Activated naive CD4-positive, alpha-beta T cell treated with anti-CD3 and anti-CD28 coated beads, Interleukin-2, amount 50 U/mL, for 24 hours (primary cell): ENCODE data around the gene ASPDH.
A peak's percentile ranks its signal among the peaks of the same experiment; 100 is the strongest.
"Not testable (repeated sequence)": the region's sequence is repeated elsewhere in the genome, so short reads cannot be mapped to it uniquely, and the experiment has no call there.

Source experiments
- H3K27ac Mint-ChIP-seq: one replicate; pipeline ENCODE4 v1.8.0; 2021; ENCODE audit warnings: mild to moderate bottlenecking, mixed read lengths
- H3K27me3 Mint-ChIP-seq: one replicate; pipeline ENCODE4 v1.8.0; 2021; ENCODE audit warnings: mixed read lengths
- H3K36me3 Mint-ChIP-seq: one replicate; pipeline ENCODE4 v1.8.0; 2021; ENCODE audit warnings: mixed read lengths
- H3K4me1 Mint-ChIP-seq: one replicate; pipeline ENCODE4 v1.8.0; 2021; ENCODE audit warnings: mixed read lengths
- H3K4me3 Mint-ChIP-seq: one replicate; pipeline ENCODE4 v1.8.0; 2021; ENCODE audit warnings: mild to moderate bottlenecking, mixed read lengths
- H3K9me3 Mint-ChIP-seq: one replicate; pipeline ENCODE4 v1.8.0; 2021; ENCODE audit warnings: mixed read lengths

ASPDH gene

GRCh38 chr19:50528052-50528451, 14.3 kb upstream of the ASPDH start:
- not testable (repeated sequence) for H3K4me1 Mint-ChIP-seq, H3K4me3 Mint-ChIP-seq, H3K9me3 Mint-ChIP-seq, H3K36me3 Mint-ChIP-seq, H3K27ac Mint-ChIP-seq
- peaks cover 11% of the 10 kb centered on the region for H3K27me3 Mint-ChIP-seq

DNA sequence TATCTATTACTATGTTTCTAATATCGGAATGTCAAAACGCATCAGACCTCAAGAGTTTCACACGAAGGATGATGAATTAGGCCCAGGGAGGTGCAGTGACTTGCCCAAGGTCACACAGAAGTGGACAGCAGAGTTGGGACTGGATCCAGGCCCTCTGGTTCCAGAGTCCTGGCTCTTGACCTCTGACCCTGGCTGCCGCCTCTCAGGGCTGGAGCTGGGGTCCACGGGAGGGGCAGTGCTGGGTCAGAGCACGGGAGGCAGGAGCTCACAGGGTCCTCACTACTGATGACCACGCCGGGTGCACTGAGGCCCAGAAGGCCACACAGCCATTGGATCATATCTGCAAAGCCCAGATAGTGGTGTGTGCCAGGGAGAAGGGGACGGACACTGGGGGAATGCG, 9.2 kb upstream of the ASPDH start:
- Mint-ChIP-seq H3K4me1 (no peaks in the 10 kb centered on the region), H3K4me3 (no peak overlapping the region), H3K36me3 (no peaks in the 10 kb centered on the region), H3K27me3 (peaks cover 2% of the 10 kb centered on the region), H3K27ac (no peak overlapping the region), H3K9me3 (no peaks in the 10 kb centered on the region)

DNA sequence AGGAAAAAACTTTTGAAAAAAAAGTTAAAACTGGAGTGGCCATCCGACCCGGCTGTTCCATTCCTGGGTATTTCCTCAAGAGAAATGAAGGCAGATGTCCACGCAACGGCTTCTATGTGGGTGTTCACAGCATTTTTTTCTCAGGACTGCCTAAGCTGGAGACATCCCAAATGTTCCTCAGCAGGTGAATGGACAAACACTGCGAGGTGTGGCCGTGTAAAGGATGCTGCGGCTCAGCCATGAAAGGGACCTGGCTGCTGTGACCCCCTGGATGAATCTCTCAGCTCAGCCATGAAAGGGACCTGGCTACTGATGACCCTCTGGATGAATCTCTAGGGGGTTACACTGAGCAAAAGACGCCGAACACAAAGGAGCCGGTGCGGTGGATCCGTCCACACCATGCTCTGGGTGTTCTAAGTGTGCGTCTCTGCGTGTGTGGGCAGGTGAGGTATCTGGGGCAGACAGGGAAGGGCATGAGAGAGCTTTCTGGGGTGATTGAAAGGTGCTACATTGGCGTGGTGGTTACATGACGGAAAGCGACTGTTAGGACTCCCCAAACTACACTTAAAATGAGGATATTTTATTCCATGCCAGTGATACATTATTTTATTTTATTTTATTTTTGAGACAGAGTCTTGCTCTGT, 7.2 kb upstream of the ASPDH start:
- Mint-ChIP-seq H3K36me3 (no peaks in the 10 kb centered on the region), H3K9me3 (no peaks in the 10 kb centered on the region), H3K4me3 (no peak overlapping the region), H3K4me1 (no peaks in the 10 kb centered on the region), H3K27ac (no peak overlapping the region), H3K27me3 (peaks cover 2% of the 10 kb centered on the region)

GRCh38 chr19:50519006-50519575, 5.4 kb upstream of the ASPDH start:
- Mint-ChIP-seq H3K27me3 (peaks cover 2% of the 10 kb centered on the region), H3K27ac (no peak overlapping the region), H3K36me3 (no peaks in the 10 kb centered on the region), H3K9me3 (no peaks in the 10 kb centered on the region), H3K4me3 (no peak overlapping the region), H3K4me1 (no peaks in the 10 kb centered on the region)

DNA sequence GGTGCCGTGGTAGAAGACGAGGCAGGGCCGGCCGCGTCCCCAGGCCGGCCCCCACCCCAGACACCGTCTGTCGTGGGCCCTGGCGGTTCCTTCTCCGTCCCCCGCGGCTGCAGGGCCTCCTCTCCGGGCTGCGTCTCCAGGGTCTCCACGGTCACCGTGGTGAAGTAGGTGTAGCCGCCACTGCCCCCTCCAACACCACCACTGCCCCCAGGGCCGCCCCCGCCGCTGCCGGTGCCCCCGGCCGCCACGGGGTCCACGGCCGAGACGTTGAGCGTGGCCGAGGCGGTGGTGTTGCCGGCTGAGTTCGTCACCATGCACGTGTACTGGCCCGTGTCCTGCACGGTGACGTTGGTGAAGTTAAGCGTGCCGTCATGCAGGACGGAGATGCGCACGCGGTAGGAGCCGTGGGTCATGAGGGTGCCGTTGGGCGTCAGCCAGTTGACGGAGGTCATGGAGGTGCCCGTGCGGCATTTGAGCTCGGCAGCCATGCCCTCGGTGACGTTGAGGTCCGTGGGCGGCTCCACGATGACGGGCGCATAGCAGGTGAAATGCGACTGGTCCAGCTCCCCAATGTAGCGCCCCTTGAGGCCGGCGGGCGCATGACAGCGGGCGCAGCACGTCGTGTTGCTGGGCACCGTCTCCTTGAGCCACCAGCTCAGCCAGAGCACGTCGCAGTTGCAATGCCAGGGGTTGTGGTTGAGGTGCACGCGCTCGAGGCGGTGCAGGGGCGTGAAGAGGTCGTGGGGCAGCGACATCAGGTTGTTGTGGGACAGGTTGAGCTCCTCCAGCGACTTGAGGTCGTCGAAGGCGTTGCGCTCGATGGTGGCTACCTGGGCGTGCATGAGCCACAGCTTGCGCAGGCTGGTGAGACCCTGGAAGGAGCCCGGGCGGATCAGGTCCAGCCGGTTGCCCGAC, 4.6 kb upstream of the ASPDH start:
- Mint-ChIP-seq H3K27me3 (peaks cover 2% of the 10 kb centered on the region), H3K4me3 (no peak overlapping the region), H3K27ac (no peak overlapping the region), H3K36me3 (no peaks in the 10 kb centered on the region), H3K9me3 (no peaks in the 10 kb centered on the region), H3K4me1 (no peaks in the 10 kb centered on the region)

DNA sequence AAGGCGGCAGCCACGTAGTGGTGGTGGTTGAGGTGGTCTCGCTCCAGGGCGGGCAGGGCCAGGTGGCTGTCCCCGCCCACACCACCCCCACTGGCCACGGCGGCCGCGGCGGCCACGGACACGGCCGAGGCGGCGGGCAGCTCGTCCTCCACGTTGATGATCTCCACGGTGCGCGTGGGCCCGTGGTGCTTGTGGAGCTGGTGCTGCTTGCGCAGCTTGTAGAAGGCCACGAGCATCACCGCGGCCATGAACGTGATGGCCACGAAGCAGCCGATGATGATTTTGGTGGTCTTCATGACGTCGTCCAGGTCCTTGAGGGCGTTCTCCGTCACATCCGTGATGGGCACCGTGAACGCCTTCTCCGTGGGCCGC, 4.0 kb upstream of the ASPDH start:
- H3K9me3 Mint-ChIP-seq, result no peaks in the 10 kb centered on the region
- H3K36me3 Mint-ChIP-seq, result no peaks in the 10 kb centered on the region
- no peak overlapping the region for H3K27ac Mint-ChIP-seq
- H3K27me3 Mint-ChIP-seq, result no peaks in the 10 kb centered on the region
- H3K4me1 Mint-ChIP-seq, result no peaks in the 10 kb centered on the region
- no peak overlapping the region for H3K4me3 Mint-ChIP-seq

- Mint-ChIP-seq H3K4me3 (no peak overlapping the region), H3K27ac (no peak overlapping the region), H3K36me3 (no peaks in the 10 kb centered on the region), H3K9me3 (no peaks in the 10 kb centered on the region), H3K4me1 (no peaks in the 10 kb centered on the region), H3K27me3 (no peaks in the 10 kb centered on the region)
These were observed 3.4 kb upstream of the ASPDH start for GRCh38 chr19:50516964-50517703.

GRCh38 chr19:50516456-50516855, 2.7 kb upstream of the ASPDH start:
- Mint-ChIP-seq H3K27ac (no peak overlapping the region), H3K36me3 (no peaks in the 10 kb centered on the region), H3K9me3 (no peaks in the 10 kb centered on the region), H3K4me3 (no peak overlapping the region), H3K27me3 (no peaks in the 10 kb centered on the region), H3K4me1 (peaks cover 5% of the 10 kb centered on the region)

DNA sequence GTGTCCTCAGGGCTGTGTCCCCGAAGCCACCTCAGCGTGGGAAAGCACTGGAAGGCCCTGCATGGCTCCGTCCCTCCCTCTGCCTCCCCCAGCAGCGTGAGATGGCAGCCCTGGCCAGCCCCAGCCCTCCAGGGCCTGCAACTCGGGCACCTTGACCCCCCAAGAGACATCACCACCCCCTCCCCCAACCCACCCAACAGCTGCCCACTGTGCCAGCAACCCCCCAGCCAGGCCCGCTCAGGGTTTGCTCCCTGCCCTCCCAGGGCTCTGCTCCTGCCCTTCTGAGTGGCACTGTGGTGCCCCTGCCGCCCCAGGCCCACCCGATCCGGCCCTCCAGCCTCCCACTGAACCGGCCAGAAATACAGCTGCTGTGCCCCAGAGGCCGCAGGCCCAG, 1.5 kb upstream of the ASPDH start:
- Mint-ChIP-seq H3K27me3 (no peaks in the 10 kb centered on the region), H3K9me3 (no peaks in the 10 kb centered on the region), H3K36me3 (no peaks in the 10 kb centered on the region), H3K27ac (no peak overlapping the region), H3K4me3 (no peak overlapping the region), H3K4me1 (peaks cover 13% of the 10 kb centered on the region)

- H3K27me3 Mint-ChIP-seq, result no peaks in the 10 kb centered on the region
- no peaks in the 10 kb centered on the region for H3K36me3 Mint-ChIP-seq
- peak overlapping the region; percentile 8 for H3K4me3 Mint-ChIP-seq
- H3K9me3 Mint-ChIP-seq, result no peaks in the 10 kb centered on the region
- no peak overlapping the region for H3K27ac Mint-ChIP-seq
- H3K4me1 Mint-ChIP-seq, result peaks cover 13% of the 10 kb centered on the region
These were observed 844 bp upstream of the ASPDH start for GRCh38 chr19:50514346-50515167.

DNA sequence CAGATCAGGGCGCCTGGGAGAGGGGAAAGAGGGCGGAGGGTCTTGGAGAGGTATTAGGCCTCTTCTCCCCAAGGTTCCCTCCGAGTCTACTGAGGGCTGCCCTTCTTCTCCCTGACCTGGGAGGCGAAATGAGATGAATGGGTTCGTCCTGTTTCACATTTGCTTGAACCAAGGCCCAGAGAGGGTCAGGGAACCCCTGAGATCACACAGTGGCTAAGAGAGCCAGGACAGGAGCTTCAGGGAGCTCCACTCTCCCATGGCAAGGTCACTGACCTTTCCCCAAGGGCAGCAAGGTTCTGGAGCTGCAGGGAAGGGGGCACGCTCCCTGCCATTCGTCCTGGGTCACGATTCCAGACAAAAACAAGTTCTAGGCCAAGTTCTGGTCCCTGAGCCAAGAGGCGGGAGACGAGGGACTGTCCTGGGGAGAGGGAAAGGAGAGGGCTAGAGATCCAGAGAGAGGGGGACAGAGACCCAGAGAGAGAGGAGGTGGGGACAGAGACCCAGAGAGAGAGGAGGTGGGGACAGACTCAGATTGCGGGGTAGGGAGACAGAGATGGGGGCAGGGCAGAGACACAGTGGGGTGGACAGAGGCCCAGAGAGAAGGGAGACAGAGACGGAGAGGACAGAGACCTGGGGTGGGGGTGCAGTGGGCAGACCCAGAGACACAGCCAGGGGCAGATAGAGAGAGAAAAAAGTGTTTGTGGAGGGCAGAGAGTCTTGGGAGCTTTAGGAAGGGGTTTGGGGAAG, 541 bp downstream of the ASPDH start:
- Mint-ChIP-seq H3K27me3 (no peaks in the 10 kb centered on the region), H3K9me3 (no peaks in the 10 kb centered on the region), H3K4me1 (peaks cover 13% of the 10 kb centered on the region), H3K27ac (no peak overlapping the region), H3K36me3 (peaks cover 2% of the 10 kb centered on the region), H3K4me3 (no peak overlapping the region)

DNA sequence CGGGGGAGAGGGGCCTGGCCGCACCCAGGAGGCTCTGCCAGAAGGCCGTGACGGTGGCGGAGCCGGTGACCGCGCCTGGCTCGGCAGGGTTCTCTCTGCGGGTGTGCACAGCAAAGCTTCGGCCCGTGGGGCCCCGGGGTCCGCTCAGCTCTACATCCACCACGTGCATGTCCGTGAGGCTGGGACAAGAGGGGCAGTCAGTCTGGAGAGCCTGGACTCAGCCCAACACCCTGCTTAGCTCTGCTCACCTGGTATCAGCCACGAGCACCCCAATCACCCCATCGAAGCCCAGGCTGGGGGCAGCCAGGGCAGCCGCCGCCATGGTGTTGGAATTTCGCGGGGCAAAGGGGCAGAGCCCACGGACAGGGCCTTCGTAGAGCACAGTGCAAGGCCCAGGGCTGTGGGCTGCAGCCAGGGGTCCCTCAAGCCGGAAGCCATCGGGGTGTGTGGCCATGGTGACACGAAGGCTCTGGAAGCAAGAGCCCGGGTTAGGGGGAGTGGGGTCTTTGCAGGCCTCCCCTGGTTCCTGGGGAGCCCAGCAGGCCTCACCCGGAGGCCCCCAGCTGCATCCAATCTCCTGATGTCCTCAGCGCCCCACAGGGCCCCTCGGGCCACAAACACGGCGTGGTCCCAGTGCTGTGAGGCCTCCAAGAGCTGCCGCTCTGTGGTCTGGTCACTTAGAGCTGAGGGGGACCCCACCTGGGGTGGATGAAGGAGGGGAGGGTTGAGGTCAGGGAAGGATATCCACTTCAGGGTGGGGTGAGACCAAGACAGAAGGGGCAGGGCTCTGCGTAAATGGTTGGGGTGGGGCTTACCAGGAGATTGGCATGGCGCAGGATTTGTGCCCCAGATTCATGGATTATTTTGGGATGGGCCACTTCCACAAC, 1.4 kb downstream of the ASPDH start:
- H3K9me3 Mint-ChIP-seq, result no peaks in the 10 kb centered on the region
- H3K27me3 Mint-ChIP-seq, result no peaks in the 10 kb centered on the region
- H3K36me3 Mint-ChIP-seq, result peaks cover 2% of the 10 kb centered on the region
- H3K4me1 Mint-ChIP-seq, result peaks cover 13% of the 10 kb centered on the region
- H3K27ac Mint-ChIP-seq, result no peak overlapping the region
- H3K4me3 Mint-ChIP-seq, result peak overlapping the region; percentile 95

GRCh38 chr19:50511069-50511822, 2.5 kb downstream of the ASPDH start, which contains the start of gene JOSD2:
TSS of gene JOSD2 (minus strand) at chr19:50511191. CDS start at chr19:50510431, 760 bp downstream.
- Mint-ChIP-seq H3K36me3 (peaks cover 2% of the 10 kb centered on the region), H3K9me3 (no peaks in the 10 kb centered on the region), H3K27me3 (no peaks in the 10 kb centered on the region), H3K4me3 (peak within 1 kb of the TSS; percentile 95), H3K27ac (peak within 1 kb of the TSS; percentile 99), H3K4me1 (peaks cover 13% of the 10 kb centered on the region)
